Measurements from ENCODE around the gene NOP14. TPM values are rescaled to one million over a fixed set of nuclear protein-coding genes. Genes with fewer than 3 reads are reported as not detected.
"Not testable (repeated sequence)": the region's sequence is repeated elsewhere in the genome, so short reads cannot be mapped to it uniquely, and the experiment has no call there.

The NOP14 gene
- polyA plus RNA-seq (ENCODE audit: insufficient read length) = 26.7 TPM

DNA sequence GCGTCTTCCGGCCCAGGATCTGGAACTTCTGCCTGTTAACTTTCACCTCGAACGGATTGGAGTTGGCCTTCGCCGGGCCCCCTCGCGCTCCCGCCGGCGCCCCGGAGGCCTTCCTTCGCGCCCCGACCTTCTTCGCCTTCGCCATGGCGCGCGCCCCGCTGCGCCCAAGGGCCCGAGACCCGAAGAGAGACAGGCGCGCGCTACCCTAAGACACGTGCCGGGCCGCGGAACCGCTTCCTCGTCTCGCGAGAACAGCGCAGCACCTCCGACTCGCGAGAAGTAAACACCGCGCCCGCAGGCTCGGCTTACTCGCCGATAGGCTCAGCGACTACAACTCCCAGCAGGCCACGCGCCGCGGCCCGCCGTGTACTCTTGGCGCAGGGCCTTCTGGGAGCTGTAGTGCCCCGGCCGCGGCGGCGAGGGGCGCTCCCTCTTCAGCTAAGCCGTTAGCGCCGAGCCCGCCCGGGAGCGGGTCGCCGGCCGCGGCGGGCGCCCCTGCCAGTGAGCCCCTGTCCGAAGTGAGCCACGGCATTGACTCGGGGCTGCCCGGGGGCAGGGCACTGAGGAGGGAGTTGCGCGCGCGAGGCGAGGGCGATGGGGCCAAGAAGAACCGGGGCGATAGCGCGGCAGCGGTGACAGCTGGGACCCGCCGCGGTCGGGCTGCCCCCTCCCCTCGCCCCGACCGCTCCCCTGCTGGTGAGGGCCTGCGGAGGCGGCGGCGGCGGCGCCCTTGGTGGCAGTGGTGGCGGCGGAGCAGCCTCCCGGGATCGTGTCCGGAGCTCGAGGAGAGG is at the start of gene NOP14, which contains the start of gene GRK4:
Gene NOP14 (minus strand): TSS at position 232 of the 791 bp plus-strand sequence. CDS start 87 bp downstream, at position 145.
Gene GRK4 (plus strand): TSS at position 397 of the 791 bp plus-strand sequence. CDS start 500 bp downstream, outside the sequence.
- DNase-seq (ENCODE audit: low read depth) = peak; percentile 95

GRCh38 chr4:3011456-3012220 is 48.4 kb upstream of the NOP14 start:
- DNase-seq (ENCODE audit: low read depth) = no peak

DNA sequence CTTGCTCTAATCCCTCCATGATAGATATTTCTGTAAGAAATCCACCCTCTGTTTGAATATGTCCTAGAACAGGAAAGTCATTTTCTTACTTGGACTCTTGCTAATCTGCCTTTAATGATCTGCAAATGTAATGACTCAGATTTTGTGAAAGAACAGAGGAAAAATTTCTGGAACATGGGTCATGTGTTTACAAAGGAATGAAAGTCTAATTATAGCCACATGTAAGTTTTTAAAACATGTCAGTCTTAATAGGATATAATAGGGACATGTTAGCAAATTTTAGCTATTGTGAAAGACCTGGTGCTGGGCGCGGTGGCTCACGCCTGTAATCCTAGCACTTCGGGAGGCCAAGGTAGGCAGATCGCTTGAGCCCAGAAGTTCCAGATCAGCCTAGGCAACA is 47.8 kb upstream of the NOP14 start:
- no peak for DNase-seq (ENCODE audit: low read depth)

- no peak for DNase-seq (ENCODE audit: low read depth)
Measured at GRCh38 chr4:3010577-3010976, 47.4 kb upstream of the NOP14 start.

DNA sequence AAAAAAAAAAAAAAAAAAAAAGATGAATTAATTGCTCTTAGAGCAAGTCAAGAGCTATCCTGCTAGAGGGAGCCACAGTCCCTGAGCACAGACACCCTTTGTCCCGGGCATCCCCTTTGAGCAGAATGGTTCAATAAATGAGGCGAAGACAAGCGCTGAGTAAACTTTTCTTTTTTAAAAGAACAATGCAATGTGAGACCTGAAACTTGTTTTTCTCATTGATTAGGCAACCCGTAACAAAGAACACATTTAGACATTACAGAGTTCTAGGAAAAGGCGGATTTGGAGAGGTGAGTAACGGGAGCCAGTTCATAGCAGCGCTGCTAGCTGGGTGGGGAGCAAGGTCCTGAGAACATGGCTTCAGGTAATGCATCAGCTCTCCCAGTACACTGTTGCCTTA is 46.2 kb upstream of the NOP14 start:
- no peak for DNase-seq (ENCODE audit: low read depth)

GRCh38 chr4:3007724-3008123 is 44.5 kb upstream of the NOP14 start:
- DNase-seq (ENCODE audit: low read depth) = no peak

- DNase-seq (ENCODE audit: low read depth) = no peak
Measured at GRCh38 chr4:2996415-2996814, 33.2 kb upstream of the NOP14 start.

DNA sequence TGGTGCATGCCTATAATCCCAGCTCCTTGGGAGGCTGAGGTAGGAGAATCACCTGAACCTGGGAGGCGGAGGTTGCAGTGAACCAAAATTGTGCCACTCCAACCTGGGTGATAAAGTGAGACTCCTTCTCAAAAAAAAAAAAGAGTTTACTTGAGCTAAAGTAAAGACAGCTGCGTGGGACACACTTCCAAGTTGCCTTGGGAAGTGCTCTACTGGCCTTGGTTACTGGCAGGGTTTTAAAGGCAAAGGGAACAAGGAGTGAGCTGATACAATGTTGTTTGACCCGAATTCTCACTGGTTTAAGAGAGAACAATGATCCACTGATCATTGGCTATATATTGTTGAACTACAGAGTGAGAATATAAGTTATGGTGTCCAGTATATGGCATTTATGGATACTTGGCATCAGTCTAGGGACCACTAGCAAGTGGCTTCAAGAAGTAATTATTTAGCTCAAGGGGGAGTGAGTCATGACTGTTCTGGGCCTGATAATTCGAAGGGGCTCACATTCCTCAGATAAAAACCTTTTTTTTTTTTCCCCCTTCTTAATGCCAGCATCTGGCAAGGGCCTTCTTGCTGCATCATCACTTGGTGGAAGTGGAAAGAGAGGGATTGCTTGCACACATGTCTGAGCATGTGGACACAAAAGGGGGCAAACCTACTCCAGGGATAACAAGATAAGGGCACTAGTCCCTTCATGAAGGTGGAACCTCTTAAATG is 32.5 kb upstream of the NOP14 start:
- DNase-seq (ENCODE audit: low read depth) = no peak

- no peak for DNase-seq (ENCODE audit: low read depth)
Measured at GRCh38 chr4:2994917-2995316, 31.7 kb upstream of the NOP14 start.

DNA sequence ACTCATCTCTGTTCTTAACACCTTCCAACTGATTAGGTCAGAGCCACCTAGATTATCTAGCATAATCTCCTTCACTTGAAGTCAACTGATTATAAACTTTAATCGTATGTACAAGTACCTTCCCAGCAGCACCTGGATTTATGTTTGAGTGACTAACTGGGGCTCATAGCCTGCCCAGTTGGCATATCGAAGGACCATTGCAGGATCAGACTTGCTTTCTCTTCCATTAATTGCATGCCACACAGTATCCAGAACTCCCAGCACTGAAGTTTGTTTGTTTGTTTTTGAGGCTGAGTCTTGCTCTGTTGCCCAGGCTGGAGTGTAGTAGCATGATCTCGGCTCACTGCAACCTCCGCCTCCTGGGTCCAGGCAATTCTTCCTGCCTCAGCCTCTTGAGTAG is 28.0 kb upstream of the NOP14 start:
- no peak for DNase-seq (ENCODE audit: low read depth)

DNA sequence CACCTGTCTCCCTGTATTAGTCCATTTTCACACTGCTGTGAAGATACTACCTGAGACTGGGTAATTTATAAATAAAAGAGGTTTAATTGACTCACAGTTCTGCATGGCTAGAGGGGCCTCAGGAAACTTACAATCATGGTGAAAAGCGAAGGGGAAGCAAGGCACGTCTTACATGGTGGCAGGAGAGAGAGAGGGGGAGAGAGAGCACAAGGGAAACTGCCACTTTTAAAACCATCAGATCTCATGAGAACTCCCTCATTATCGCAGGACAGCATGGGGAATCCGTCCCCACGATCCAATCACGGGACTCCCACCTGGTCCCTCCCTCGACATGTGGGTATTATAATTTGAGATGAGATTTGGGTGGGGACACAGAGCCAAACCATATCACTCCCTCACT is 20.5 kb upstream of the NOP14 start:
- DNase-seq (ENCODE audit: low read depth) = not testable (repeated sequence)

DNA sequence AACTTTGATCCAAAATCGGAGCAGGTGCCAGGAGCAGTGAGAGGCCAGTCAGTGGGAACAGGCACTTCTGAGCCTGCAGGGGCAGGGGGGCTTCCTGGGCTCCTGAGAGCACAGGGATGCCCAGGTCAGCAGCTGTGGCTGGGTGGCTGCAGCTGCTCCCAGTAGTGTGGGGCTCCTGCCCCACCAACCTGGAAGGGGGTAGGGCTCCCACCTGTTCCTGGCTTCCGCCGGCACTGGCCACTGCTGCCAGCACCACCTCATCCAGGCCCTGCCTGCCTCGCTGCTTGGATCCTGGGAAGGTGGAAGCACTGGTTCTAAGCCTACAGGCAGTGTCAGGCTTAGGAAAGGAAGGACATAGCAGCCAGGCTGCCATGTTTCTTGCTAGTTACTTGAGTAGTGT is 18.8 kb upstream of the NOP14 start:
- DNase-seq (ENCODE audit: low read depth) = no peak

GRCh38 chr4:2981256-2981819 is 18.1 kb upstream of the NOP14 start:
- no peak for DNase-seq (ENCODE audit: low read depth)

GRCh38 chr4:2977211-2978088 is 14.2 kb upstream of the NOP14 start:
- no peak for DNase-seq (ENCODE audit: low read depth)

DNA sequence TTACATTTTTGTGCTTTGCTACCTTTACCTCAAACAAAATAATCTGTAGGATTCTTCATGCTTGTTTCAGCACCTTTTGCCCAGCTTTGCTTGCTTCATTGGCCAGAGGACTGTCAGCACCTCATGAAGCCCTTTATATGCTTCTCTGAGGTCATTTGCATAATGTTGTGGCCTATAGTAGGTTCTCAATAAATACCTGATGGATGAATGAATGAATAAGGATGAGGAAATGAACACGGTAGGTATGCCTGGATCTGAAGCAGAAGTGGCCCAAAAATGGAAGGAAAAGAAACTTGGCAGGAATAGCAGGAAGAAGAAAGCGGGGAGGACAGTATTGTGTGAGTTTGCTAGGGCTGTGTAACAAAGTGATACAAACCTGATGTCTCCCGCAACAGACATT is 8.1 kb upstream of the NOP14 start:
- no peak for DNase-seq (ENCODE audit: low read depth)

DNA sequence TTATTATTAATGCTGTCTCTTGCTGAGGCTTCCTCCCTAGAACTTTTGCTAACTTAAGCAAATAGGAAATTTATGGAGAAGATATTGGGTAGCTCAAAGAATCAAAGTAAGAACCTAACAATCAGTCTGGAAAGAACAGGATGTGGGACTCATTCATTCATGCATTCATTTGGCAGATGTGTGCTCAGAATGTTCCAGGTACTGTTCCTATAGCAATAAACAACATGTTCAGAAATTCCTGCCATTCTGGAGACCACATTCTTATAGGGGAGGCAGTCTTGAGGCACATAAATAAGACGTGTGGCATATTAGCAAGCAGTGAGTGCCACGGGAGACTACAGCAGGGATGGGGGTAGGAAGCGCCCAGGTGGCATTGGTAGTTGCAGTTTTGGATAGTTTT is 5.2 kb upstream of the NOP14 start:
- DNase-seq (ENCODE audit: low read depth) = no peak

DNA sequence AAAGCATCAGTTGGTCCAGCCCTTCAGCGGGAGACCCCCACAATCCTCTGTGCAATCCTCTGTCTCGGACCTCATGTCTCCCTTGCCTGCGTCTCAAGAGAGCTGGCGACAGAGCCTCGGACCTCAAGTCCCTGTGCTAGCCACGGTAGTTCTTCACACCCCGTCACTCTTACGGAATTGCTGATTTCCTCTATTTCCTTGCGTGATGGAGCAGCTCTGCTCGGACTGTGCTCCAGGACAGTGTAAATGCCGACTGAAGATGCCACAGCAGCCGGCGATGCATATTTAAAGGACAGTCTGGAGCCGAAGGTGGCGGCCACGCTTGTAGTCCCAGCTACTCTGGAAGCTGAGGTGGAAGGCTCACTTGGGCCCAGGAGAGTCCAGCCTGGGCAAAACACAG is 2.1 kb upstream of the NOP14 start:
- DNase-seq (ENCODE audit: low read depth) = no peak

DNA sequence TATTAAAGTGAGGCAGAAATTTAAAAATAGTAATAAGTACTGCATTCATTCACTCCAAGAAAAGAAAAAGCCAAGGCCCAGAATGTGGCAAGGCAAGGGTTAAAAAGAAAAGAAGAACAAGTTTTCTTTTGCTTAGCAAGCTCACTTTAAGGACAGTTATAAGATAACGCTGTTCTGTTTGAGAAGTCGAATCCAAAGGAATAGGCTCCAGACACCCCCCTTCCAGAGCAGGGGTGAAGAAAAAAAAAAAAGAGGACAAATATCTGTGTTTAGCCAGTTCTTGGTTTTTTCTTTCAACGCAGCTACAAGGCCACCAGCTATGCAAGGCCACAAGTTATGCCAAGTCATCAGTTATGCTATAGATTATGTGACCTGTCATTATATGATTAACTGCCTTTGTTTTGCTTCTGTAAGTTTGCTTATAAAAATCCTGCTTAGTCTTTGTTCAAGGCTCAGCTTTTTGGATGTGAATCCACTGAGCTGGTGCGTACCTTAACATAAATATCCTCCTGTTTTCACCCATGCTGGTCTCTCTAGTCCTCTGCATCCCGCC is 1.6 kb upstream of the NOP14 start:
- no peak for DNase-seq (ENCODE audit: low read depth)

GRCh38 chr4:2963966-2964471 is 813 bp upstream of the NOP14 start:
- DNase-seq (ENCODE audit: low read depth) = no peak

DNA sequence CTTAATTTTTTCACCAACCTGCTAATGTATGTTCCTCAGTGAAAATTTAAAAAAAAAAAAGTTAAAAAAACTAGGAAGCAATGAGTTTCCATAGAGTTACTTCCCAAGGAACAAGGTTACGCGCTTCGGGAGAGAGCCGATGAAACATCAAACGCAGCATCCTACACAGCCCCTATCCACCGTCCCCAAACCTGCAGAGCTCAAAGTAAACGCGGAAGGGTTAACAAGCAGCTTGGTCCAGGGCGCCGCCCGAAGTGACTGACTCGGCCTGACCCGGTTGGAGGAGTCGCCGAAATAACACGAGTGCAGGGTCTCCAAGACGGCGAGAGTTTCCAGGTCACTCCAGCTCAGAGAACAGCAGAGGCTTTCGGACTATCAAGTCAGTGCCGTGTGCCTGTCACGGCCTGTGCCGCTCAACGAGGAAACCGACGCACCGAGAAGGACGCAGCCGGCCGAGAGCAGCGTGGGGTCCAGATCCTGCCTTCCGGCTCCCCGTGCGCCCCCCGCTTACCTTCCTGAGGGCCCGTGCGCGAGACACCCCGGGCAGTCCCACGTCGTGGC is 512 bp downstream of the NOP14 start:
- DNase-seq (ENCODE audit: low read depth) = no peak

All from forelimb muscle (tissue), 1 donor.